C4-2B (cell line): ENCODE data around the gene DST.

Source experiments
- ZFX ChIP-seq: fragments of 450-650 bp; IDR thresholded peaks from 2 replicates; pipeline ENCODE4 v1.6.1; 2017
- TF ChIP-seq, protein P1 (sequence below): fragments of 450-650 bp; conservative IDR thresholded peaks from 2 replicates; pipeline ENCODE4 v1.5.1; 2017; ENCODE audit warnings: mild to moderate bottlenecking

- no peak for TF ChIP-seq ZFX
- TF ChIP-seq, protein P1, sequence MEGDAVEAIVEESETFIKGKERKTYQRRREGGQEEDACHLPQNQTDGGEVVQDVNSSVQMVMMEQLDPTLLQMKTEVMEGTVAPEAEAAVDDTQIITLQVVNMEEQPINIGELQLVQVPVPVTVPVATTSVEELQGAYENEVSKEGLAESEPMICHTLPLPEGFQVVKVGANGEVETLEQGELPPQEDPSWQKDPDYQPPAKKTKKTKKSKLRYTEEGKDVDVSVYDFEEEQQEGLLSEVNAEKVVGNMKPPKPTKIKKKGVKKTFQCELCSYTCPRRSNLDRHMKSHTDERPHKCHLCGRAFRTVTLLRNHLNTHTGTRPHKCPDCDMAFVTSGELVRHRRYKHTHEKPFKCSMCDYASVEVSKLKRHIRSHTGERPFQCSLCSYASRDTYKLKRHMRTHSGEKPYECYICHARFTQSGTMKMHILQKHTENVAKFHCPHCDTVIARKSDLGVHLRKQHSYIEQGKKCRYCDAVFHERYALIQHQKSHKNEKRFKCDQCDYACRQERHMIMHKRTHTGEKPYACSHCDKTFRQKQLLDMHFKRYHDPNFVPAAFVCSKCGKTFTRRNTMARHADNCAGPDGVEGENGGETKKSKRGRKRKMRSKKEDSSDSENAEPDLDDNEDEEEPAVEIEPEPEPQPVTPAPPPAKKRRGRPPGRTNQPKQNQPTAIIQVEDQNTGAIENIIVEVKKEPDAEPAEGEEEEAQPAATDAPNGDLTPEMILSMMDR, result no peak
Observed at GRCh38 chr6:56688521-56688920, 45.8 kb upstream of the DST start.
